CD8-positive, alpha-beta memory T cell (primary cell): ENCODE measurements around the gene VEGFD. TPM values are rescaled to one million over a fixed set of nuclear protein-coding genes. Genes with fewer than 3 reads are reported as not detected.

Source experiments
- CTCF ChIA-PET: fragments of 350-600 bp; sonication (Branson Sonifier 250); formaldehyde crosslinking; loops from one replicate; lab custom pipeline; 2021; ENCODE audit warnings: antibody characterized with exemption; lab: Charles Lee
- POLR2A ChIA-PET: fragments of 350-600 bp; sonication (Branson Sonifier 250); formaldehyde crosslinking; loops from one replicate; lab custom pipeline; 2021; ENCODE audit warnings: antibody characterized with exemption; lab: Charles Lee
- DNase-seq, 5 donors: peaks; one replicate each; pipeline versions ENCODE4 v3.0.0 to v3.0.0-alpha.2; 2020 to 2022; ENCODE audit warnings: mixed read lengths in 1 of 5
- H3K27ac ChIP-seq: one replicate; pipeline ENCODE4 v1.7.0; 2013; ENCODE audit warnings: low read depth, mild to moderate bottlenecking, low read length, moderate library complexity
- H3K27me3 ChIP-seq: 2 replicates; pipeline ENCODE4 v1.7.0; 2013; ENCODE audit warnings: low read length, mild to moderate bottlenecking; ENCODE audit not compliant: insufficient read depth, poor library complexity, severe bottlenecking
- H3K36me3 ChIP-seq: 2 replicates; pipeline ENCODE4 v1.7.0; 2013; ENCODE audit warnings: mild to moderate bottlenecking, low read length, moderate library complexity; ENCODE audit not compliant: insufficient read depth
- H3K4me1 ChIP-seq: 2 replicates; pipeline ENCODE4 v1.7.0; 2013; ENCODE audit warnings: mild to moderate bottlenecking, low read length, moderate library complexity; ENCODE audit not compliant: insufficient read depth
- H3K4me3 ChIP-seq: 2 replicates; pipeline ENCODE4 v1.7.0; 2013; ENCODE audit warnings: mild to moderate bottlenecking, low read length
- H3K9me3 ChIP-seq: 2 replicates; pipeline ENCODE4 v1.7.0; 2013; ENCODE audit warnings: mild to moderate bottlenecking, low read length
- H3K27ac Mint-ChIP-seq, 8 donors: one replicate each; pipeline ENCODE4 v1.8.0; 2020 to 2021; ENCODE audit warnings: mixed read lengths in 8 of 8, mild to moderate bottlenecking in 6 of 8, inconsistent platforms in 3 of 8, moderate library complexity in 3 of 8
- H3K27me3 Mint-ChIP-seq, 2 donors: one replicate each; pipeline ENCODE4 v1.8.0; 2020 to 2021; ENCODE audit warnings: mixed read lengths in 2 of 2, mild to moderate bottlenecking in 1 of 2, moderate library complexity in 1 of 2
- H3K36me3 Mint-ChIP-seq, 3 donors: one replicate each; pipeline ENCODE4 v1.8.0; 2020 to 2021; ENCODE audit warnings: mixed read lengths in 3 of 3, inconsistent platforms in 1 of 3, mild to moderate bottlenecking in 1 of 3
- H3K4me1 Mint-ChIP-seq, 3 donors: one replicate each; pipeline ENCODE4 v1.8.0; 2020 to 2021; ENCODE audit warnings: mixed read lengths in 3 of 3, inconsistent platforms in 1 of 3, mild to moderate bottlenecking in 1 of 3
- H3K4me3 Mint-ChIP-seq, 7 donors: one replicate each; pipeline ENCODE4 v1.8.0; 2020 to 2021; ENCODE audit warnings: mixed read lengths in 7 of 7, mild to moderate bottlenecking in 6 of 7, moderate library complexity in 4 of 7, inconsistent platforms in 2 of 7
- H3K9me3 Mint-ChIP-seq, 5 donors: one replicate each; pipeline ENCODE4 v1.8.0; 2020 to 2022; ENCODE audit warnings: mixed read lengths in 5 of 5, mild to moderate bottlenecking in 3 of 5, moderate library complexity in 2 of 5, inconsistent platforms in 1 of 5
- polyA plus RNA-seq: library from polyadenylated mRNA; unstranded; fragments of 300-500 nt; fragmentation: Illumina TruSeq; gene quantifications from one replicate; pipeline ENCODE4 v1.2.3, GENCODE V29; 2021
- total RNA-seq, 2 experiments: library from RNA; stranded (reverse); gene quantifications; one replicate each; pipeline ENCODE4 v1.2.3, GENCODE V29; 2021

Gene VEGFD
- total and polyA plus RNA-seq, 3 experiments from 2014 or later = not detected

DNA sequence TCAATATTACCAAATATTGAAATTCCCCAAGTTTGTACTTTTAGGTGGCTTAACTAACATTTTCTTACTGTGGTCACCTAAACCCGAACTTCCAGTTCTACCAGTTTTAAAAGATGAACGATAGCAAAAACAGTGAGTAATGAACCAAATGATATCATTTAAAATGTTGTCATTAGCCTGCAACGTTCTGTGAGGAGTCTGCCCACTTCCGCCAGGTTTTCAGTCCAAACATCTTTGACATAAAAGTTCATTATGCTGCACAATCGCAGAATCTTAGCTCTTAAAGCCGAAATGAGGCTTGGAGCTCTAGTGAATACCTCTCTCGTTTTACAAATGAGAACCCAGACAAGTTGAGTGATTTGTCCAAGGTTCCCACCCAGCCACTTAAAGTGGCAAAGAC lies 49.7 kb downstream of the VEGFD start:
- ChIA-PET POLR2A (interaction anchor here (0.6 kb wide), 1 partner anchor 16 kb away, joined by 7 read pairs; no protein-coding TSS in a partner anchor), CTCF (interaction anchor here (0.7 kb wide), 1 partner anchor 1291 kb away, joined by 3 read pairs; no protein-coding TSS in a partner anchor)
- Mint-ChIP-seq H3K27ac (peak overlapping the region; percentile 93 to 99 (median 96)), H3K9me3 (no peaks in the 10 kb centered on the region), H3K36me3 (peaks cover 0 to 40% (median 0%) of the 10 kb centered on the region in 3 donors), H3K27me3 (peaks cover 7 to 13% of the 10 kb centered on the region in 2 donors), H3K4me3 (peak overlapping the region; percentile 89 to 95 (median 91)), H3K4me1 (peaks cover 10 to 25% (median 15%) of the 10 kb centered on the region in 3 donors)
- H3K36me3 ChIP-seq = no peaks in the 10 kb centered on the region
- DNase-seq = peak in 2 of 5 donors; percentile 31 to 60
- peak overlapping the region; percentile 92 for H3K27ac ChIP-seq
- H3K9me3 ChIP-seq = no peaks in the 10 kb centered on the region
- peaks cover 14% of the 10 kb centered on the region for H3K4me1 ChIP-seq
- H3K4me3 ChIP-seq = peak overlapping the region; percentile 85
- no peaks in the 10 kb centered on the region for H3K27me3 ChIP-seq

DNA sequence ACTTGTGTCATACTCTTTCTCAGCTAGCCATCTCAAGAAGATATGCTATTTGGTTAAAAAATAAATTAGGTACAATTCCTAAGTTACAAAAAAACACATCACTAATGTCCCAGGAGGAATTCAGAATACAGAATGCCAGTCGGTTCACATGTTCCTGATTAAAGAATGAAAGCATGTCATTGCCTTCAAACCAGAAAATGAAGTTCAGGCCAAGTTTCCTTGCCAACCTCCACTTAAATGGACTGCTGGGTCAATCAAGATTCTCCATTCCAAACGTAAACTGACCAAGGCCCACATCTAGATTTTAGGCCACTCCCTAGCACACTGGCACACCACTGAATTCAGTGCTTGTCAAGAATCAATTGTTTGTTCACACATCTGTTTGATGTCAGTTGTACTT lies 55.4 kb downstream of the VEGFD start:
- DNase-seq = no peak
- H3K4me1 Mint-ChIP-seq = peaks cover 1 to 17% (median 8%) of the 10 kb centered on the region in 3 donors
- Histone ChIP-seq H3K4me1 (peaks cover 3% of the 10 kb centered on the region), H3K36me3 (peaks cover 11% of the 10 kb centered on the region), H3K9me3 (no peaks in the 10 kb centered on the region), H3K27me3 (no peaks in the 10 kb centered on the region), H3K27ac (no peak overlapping the region), H3K4me3 (no peak overlapping the region)
- no peaks in the 10 kb centered on the region for H3K9me3 Mint-ChIP-seq
- H3K27me3 Mint-ChIP-seq = no peaks in the 10 kb centered on the region
- H3K27ac Mint-ChIP-seq = no peak overlapping the region
- peaks cover 0 to 59% (median 0%) of the 10 kb centered on the region in 3 donors for H3K36me3 Mint-ChIP-seq
- ChIA-PET CTCF (no interaction called here), POLR2A (no interaction called here)
- no peak overlapping the region for H3K4me3 Mint-ChIP-seq

DNA sequence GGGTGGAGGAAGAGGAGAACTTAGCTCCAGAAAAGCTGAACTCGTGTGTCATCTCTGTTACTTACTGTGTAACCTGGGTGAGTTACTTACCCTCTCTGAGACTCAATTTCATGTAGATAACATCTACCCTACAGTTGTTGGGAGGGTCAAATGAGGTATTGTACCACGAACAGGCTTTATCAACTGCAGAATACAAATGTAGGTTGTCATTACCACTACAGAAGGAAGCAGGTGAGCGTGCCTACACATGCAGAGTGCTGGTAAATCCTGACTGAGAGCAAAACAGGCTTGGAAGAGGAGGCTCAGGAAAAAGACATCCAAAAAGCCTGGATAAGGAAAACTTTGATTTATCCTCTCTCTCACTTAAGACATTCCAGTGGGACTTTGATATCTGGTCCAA lies 56.1 kb downstream of the VEGFD start:
- Histone ChIP-seq H3K27me3 (no peaks in the 10 kb centered on the region), H3K4me3 (no peak overlapping the region), H3K36me3 (peaks cover 11% of the 10 kb centered on the region), H3K27ac (no peak overlapping the region), H3K9me3 (no peaks in the 10 kb centered on the region), H3K4me1 (no peaks in the 10 kb centered on the region)
- Mint-ChIP-seq H3K9me3 (no peaks in the 10 kb centered on the region), H3K4me1 (peaks cover 1 to 13% (median 5%) of the 10 kb centered on the region in 3 donors), H3K36me3 (peaks cover 0 to 63% (median 0%) of the 10 kb centered on the region in 3 donors), H3K27ac (no peak overlapping the region), H3K4me3 (no peak overlapping the region), H3K27me3 (no peaks in the 10 kb centered on the region)
- POLR2A ChIA-PET = no interaction called here
- CTCF ChIA-PET = no interaction called here
- DNase-seq = no peak

DNA sequence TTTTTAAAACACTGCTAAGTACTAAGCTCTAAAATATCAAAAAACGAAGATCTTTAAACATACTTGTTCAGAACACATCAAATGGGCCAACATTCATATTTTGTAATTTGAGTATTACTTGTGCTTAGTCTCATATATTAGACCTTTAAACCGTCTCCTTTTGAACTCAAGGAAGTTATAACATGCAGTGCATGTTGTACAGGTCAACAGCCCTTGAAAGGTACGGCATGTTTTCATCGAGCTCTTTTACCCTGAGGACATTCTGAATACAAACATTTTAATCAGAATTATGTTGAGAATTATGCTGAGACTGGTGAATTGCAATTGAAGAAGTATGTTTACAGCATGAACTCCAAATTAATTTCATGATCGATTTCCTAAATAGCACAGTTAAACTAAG lies 61.7 kb downstream of the VEGFD start:
- Histone ChIP-seq H3K27ac (no peak overlapping the region), H3K27me3 (no peaks in the 10 kb centered on the region), H3K9me3 (no peaks in the 10 kb centered on the region), H3K4me1 (no peaks in the 10 kb centered on the region), H3K36me3 (peaks cover 11% of the 10 kb centered on the region), H3K4me3 (no peak overlapping the region)
- no peaks in the 10 kb centered on the region for H3K9me3 Mint-ChIP-seq
- peaks cover 0 to 56% (median 3%) of the 10 kb centered on the region in 3 donors for H3K36me3 Mint-ChIP-seq
- ChIA-PET CTCF (no interaction called here), POLR2A (no interaction called here)
- H3K4me3 Mint-ChIP-seq = no peak overlapping the region
- H3K27me3 Mint-ChIP-seq = peaks cover 0 to 3% of the 10 kb centered on the region in 2 donors
- no peak overlapping the region for H3K27ac Mint-ChIP-seq
- H3K4me1 Mint-ChIP-seq = peaks cover 0 to 1% (median 0%) of the 10 kb centered on the region in 3 donors
- DNase-seq = no peak

DNA sequence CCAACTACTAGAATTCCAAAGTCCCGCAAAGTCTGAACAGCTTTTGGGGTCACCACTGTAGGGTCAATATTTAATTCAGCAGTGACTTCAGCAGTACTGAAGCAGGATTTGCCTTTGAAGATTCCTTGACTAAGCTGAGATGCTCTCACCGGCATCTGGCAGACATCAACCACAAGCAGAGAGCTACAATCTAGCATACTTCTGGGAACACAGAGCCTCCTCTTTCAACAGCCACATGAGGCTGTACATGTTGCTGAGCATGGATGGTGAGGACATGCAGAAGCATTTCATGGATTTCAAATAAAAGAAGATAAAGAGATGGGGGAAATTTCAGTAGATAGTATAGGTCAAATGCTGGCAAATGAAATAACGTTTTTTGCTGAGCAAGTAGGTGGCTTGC lies 62.1 kb downstream of the VEGFD start:
- Histone ChIP-seq H3K4me3 (no peak overlapping the region), H3K27ac (no peak overlapping the region), H3K36me3 (peaks cover 11% of the 10 kb centered on the region), H3K27me3 (no peaks in the 10 kb centered on the region), H3K9me3 (no peaks in the 10 kb centered on the region), H3K4me1 (no peaks in the 10 kb centered on the region)
- Mint-ChIP-seq H3K27ac (no peak overlapping the region), H3K4me3 (no peak overlapping the region), H3K4me1 (no peaks in the 10 kb centered on the region), H3K9me3 (no peaks in the 10 kb centered on the region), H3K36me3 (peaks cover 0 to 54% (median 3%) of the 10 kb centered on the region in 3 donors), H3K27me3 (peaks cover 0 to 3% of the 10 kb centered on the region in 2 donors)
- ChIA-PET CTCF (no interaction called here), POLR2A (no interaction called here)
- no peak for DNase-seq

DNA sequence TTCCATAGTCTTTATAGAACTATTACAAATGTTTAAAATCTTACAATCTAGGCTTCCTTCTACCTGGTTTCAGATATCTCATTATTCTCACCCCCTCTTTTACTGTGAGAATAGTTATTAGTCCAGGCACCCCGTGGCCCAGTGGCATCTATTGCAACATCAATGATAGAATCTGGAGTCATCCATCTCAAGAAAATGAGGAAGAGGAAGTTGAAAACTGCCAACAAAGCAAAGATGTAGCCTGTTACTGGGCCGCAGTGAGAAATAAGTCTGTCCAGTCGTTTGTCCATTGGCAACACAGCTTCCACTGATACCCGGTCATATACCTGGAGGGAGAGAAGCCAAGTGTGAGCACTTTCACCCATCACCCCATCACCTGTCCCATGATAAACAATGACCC lies 62.8 kb downstream of the VEGFD start:
- H3K9me3 Mint-ChIP-seq = no peaks in the 10 kb centered on the region

DNA sequence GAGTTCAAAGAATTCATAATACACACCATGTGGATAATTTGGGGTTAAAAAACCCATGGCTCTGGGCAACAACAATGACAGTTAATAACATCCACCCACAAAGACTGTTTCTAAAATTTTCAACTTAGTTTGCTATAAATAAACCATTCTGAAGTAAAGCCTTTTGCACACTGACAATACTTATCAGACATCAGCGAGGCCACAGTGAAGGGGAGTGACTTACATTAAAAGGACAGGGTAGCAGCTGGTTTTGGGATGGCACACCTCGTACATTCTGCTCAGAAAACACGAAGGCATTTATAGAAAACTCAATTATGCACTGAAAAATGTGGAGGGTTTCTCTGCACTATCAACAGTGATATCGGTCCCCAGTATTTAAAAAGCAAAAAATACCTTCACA lies 63.9 kb downstream of the VEGFD start:
- H3K27ac ChIP-seq = no peak overlapping the region
- no peaks in the 10 kb centered on the region for H3K9me3 Mint-ChIP-seq
- no peak overlapping the region for H3K4me3 Mint-ChIP-seq
- H3K9me3 ChIP-seq = no peaks in the 10 kb centered on the region
- H3K4me3 ChIP-seq = no peak overlapping the region
- peaks cover 0 to 53% (median 3%) of the 10 kb centered on the region in 3 donors for H3K36me3 Mint-ChIP-seq
- H3K4me1 Mint-ChIP-seq = no peaks in the 10 kb centered on the region
- ChIA-PET CTCF (no interaction called here), POLR2A (no interaction called here)
- H3K4me1 ChIP-seq = no peaks in the 10 kb centered on the region
- no peak for DNase-seq
- H3K27me3 ChIP-seq = no peaks in the 10 kb centered on the region
- H3K27ac Mint-ChIP-seq = no peak overlapping the region
- H3K36me3 ChIP-seq = peaks cover 11% of the 10 kb centered on the region
- peaks cover 0 to 3% of the 10 kb centered on the region in 2 donors for H3K27me3 Mint-ChIP-seq

More for the DNA sequence above, 62.8 kb downstream of the VEGFD start:
- POLR2A ChIA-PET = no interaction called here
- no peak overlapping the region for H3K27ac ChIP-seq
- no peaks in the 10 kb centered on the region for H3K4me1 ChIP-seq
- no peaks in the 10 kb centered on the region for H3K9me3 ChIP-seq
- Mint-ChIP-seq H3K27me3 (peaks cover 0 to 3% of the 10 kb centered on the region in 2 donors), H3K4me3 (no peak overlapping the region), H3K4me1 (no peaks in the 10 kb centered on the region), H3K27ac (peak overlapping the region in 1 of 8 donors; percentile 8), H3K36me3 (peaks cover 0 to 54% (median 3%) of the 10 kb centered on the region in 3 donors)
- DNase-seq = no peak
- no peak overlapping the region for H3K4me3 ChIP-seq
- no peaks in the 10 kb centered on the region for H3K27me3 ChIP-seq
- H3K36me3 ChIP-seq = peaks cover 11% of the 10 kb centered on the region
- CTCF ChIA-PET = no interaction called here

DNA sequence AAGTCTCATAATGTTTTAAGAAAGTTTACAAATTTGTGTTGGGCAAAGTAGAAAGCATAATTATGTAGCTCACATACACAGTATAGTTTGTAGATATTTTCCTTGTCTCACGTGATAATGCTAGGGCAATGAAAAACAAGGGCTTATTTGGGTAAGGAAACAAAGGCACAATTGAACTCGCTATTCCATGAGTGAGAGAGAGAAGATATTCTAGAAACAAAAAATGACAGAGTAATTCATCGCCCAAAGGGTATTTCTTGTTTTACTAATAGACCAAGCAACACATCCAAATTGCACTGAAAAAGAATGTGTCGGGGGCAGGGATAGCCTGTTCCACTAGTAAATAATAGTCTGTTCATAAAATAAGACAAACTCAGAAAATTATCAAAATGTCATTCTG lies 65.1 kb downstream of the VEGFD start:
- Histone ChIP-seq H3K4me3 (no peak overlapping the region), H3K4me1 (no peaks in the 10 kb centered on the region), H3K9me3 (no peaks in the 10 kb centered on the region), H3K36me3 (peaks cover 1% of the 10 kb centered on the region), H3K27ac (no peak overlapping the region), H3K27me3 (no peaks in the 10 kb centered on the region)
- H3K9me3 Mint-ChIP-seq = no peaks in the 10 kb centered on the region
- H3K4me3 Mint-ChIP-seq = no peak overlapping the region
- no peak for DNase-seq
- ChIA-PET POLR2A (no interaction called here), CTCF (no interaction called here)
- H3K4me1 Mint-ChIP-seq = no peaks in the 10 kb centered on the region
- H3K36me3 Mint-ChIP-seq = peaks cover 0 to 43% (median 3%) of the 10 kb centered on the region in 3 donors
- H3K27ac Mint-ChIP-seq = no peak overlapping the region
- peaks cover 0 to 3% of the 10 kb centered on the region in 2 donors for H3K27me3 Mint-ChIP-seq
